Neural progenitor cell (in vitro differentiated cells): ENCODE results near the gene CCDC106.

Experiments used
- EZH2 ChIP-seq: fragments of 200-600 bp; sonication (generic); IDR thresholded peaks from 2 replicates; pipeline ENCODE4 v1.6.1; 2017; ENCODE audit warnings: antibody characterized with exemption, mild to moderate bottlenecking, moderate library complexity
- TF ChIP-seq, protein P1 (sequence below): fragments of 200-600 bp; sonication (generic); IDR thresholded peaks from 2 replicates; pipeline ENCODE4 v1.5.1; 2017; ENCODE audit warnings: antibody characterized with exemption, mild to moderate bottlenecking

DNA sequence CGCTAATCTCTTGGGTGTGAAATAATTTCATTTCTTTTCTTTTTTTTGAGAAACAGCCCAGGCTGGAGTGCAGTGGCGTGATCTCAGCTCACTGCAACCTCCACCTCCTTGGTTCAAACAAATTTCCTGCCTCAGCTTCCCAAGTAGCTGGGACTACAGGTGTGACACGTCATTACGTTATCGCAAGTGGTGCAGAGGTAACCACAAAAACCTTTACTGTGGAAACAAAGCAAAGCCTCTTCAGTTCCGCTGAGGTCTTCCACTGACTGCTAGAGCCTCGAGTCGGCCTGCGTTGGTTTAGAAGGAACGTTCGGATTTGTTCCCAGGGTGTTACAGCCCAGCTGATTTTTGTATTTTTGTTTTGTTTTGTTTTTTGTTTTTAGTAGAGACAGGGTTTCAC is 21.7 kb upstream of the CCDC106 start:
- TF ChIP-seq, protein P1, sequence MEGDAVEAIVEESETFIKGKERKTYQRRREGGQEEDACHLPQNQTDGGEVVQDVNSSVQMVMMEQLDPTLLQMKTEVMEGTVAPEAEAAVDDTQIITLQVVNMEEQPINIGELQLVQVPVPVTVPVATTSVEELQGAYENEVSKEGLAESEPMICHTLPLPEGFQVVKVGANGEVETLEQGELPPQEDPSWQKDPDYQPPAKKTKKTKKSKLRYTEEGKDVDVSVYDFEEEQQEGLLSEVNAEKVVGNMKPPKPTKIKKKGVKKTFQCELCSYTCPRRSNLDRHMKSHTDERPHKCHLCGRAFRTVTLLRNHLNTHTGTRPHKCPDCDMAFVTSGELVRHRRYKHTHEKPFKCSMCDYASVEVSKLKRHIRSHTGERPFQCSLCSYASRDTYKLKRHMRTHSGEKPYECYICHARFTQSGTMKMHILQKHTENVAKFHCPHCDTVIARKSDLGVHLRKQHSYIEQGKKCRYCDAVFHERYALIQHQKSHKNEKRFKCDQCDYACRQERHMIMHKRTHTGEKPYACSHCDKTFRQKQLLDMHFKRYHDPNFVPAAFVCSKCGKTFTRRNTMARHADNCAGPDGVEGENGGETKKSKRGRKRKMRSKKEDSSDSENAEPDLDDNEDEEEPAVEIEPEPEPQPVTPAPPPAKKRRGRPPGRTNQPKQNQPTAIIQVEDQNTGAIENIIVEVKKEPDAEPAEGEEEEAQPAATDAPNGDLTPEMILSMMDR: no peak
- TF ChIP-seq EZH2: no peak
